Neural cell (in vitro differentiated cells): ENCODE data around the gene NPAS3.

Experiments used
- CTCF ChIP-seq: fragments of 450-650 bp; IDR thresholded peaks from 2 replicates; pipeline ENCODE4 v1.5.1; 2014; ENCODE audit warnings: antibody characterized with exemption, mild to moderate bottlenecking, moderate library complexity; ENCODE audit not compliant: poor library complexity, severe bottlenecking
- EP300 ChIP-seq: fragments of 450-650 bp; conservative IDR thresholded peaks from 2 replicates; pipeline ENCODE4 v1.6.1; 2014; ENCODE audit warnings: antibody characterized with exemption, mild to moderate bottlenecking, moderate library complexity; ENCODE audit not compliant: poor library complexity, severe bottlenecking
- EZH2 ChIP-seq: fragments of 200-600, 300-800 bp; shearing (Covaris generic), sonication (generic); IDR thresholded peaks from 2 replicates; pipeline ENCODE4 v1.6.1; 2014; ENCODE audit warnings: antibody characterized with exemption, low read length, borderline replicate concordance, mild to moderate bottlenecking; ENCODE audit not compliant: insufficient read depth, poor library complexity, severe bottlenecking
- MXI1 ChIP-seq: fragments of 450-650 bp; conservative IDR thresholded peaks from 2 replicates; pipeline ENCODE4 v1.6.1; 2014; ENCODE audit warnings: antibody characterized with exemption, mild to moderate bottlenecking; ENCODE audit not compliant: poor library complexity, severe bottlenecking
- POLR2AphosphoS5 ChIP-seq: IDR thresholded peaks from 2 replicates; pipeline ENCODE4 v1.6.1; 2012
- RAD21 ChIP-seq: fragments of 450-650 bp; conservative IDR thresholded peaks from 2 replicates; pipeline ENCODE4 v1.6.1; 2014; ENCODE audit warnings: antibody characterized with exemption, mild to moderate bottlenecking, moderate library complexity
- REST ChIP-seq: IDR thresholded peaks from 2 replicates; pipeline ENCODE4 v1.6.1; 2012; ENCODE audit warnings: borderline replicate concordance
- SMC3 ChIP-seq: fragments of 450-650 bp; conservative IDR thresholded peaks from 2 replicates; pipeline ENCODE4 v1.6.1; 2014; ENCODE audit warnings: antibody characterized with exemption, mild to moderate bottlenecking, moderate library complexity; ENCODE audit not compliant: poor library complexity
- TAF1 ChIP-seq: IDR thresholded peaks from 2 replicates; pipeline ENCODE4 v1.6.1; 2012; ENCODE audit warnings: low read depth

GRCh38 chr14:33796356-33796755 is 857.7 kb downstream of the NPAS3 start:
- TF ChIP-seq CTCF (no peak), REST (no peak), SMC3 (no peak), EZH2 (no peak), EP300 (no peak), POLR2AphosphoS5 (no peak), TAF1 (no peak), MXI1 (no peak), RAD21 (no peak)
